Measurements from ENCODE around the gene SHOC2. TPM values are rescaled to one million over a fixed set of nuclear protein-coding genes. Genes with fewer than 3 reads are reported as not detected.

Gene SHOC2
- polyA plus RNA-seq, 1 donor (not counting 4 experiments of a cell fraction or from before 2014, with no cell fraction given) = 27.7 TPM

- TF ChIP-seq CTCF (optimal IDR thresholded peaks at IDR 0.05 in 1 of 3, IDR thresholded peaks at IDR 0.05 in 1 of 3, conservative IDR thresholded peaks at IDR 0.05 in 1 of 3; ENCODE audit: extremely low read depth in 1 of 3, insufficient read depth in 2 of 3, low read length in 3 of 3) = no peak
- TF ChIP-seq EZH2 (IDR thresholded peaks at IDR 0.05; ENCODE audit: low read length) = no peak
- no peaks in the 10 kb centered on the region for H3K79me2 ChIP-seq (ENCODE audit: control insufficient read depth, insufficient read depth, low read length)
- H3K36me3 ChIP-seq (ENCODE audit: control insufficient read depth in 2 of 2, extremely low read depth in 1 of 2, insufficient read depth in 2 of 2, low read length in 2 of 2) = peaks cover 0 to 3% of the 10 kb centered on the region in 2 experiments
- H4K20me1 ChIP-seq (ENCODE audit: control insufficient read depth, extremely low read depth, insufficient read depth, low read length) = no peaks in the 10 kb centered on the region
- H3K4me1 ChIP-seq (ENCODE audit: control insufficient read depth, extremely low read depth, insufficient read depth, low read length) = no peaks in the 10 kb centered on the region
- DNase-seq (ENCODE audit: low read depth, low spot score) (no peak), FAIRE-seq (no peak)
- no peak overlapping the region for H3K4me2 ChIP-seq (ENCODE audit: control insufficient read depth, extremely low read depth, insufficient read depth, low read depth, low read length)
- no peak overlapping the region for H2AFZ ChIP-seq (ENCODE audit: control insufficient read depth, low read length)
- H3K27me3 ChIP-seq (ENCODE audit: control insufficient read depth, extremely low read depth, insufficient read depth, low read length) = no peaks in the 10 kb centered on the region
- dilution Hi-C loops (cut with MboI; ENCODE audit: extremely low pct_ligation_motif_present, low sequenced_read_pairs) = no loop called here
- H3K9me3 ChIP-seq (ENCODE audit: control insufficient read depth, low read depth, low read length) = no peaks in the 10 kb centered on the region
- H3K9ac ChIP-seq (ENCODE audit: control insufficient read depth, extremely low read depth, insufficient read depth, low read length) = no peak overlapping the region
- H3K27ac ChIP-seq (ENCODE audit: control insufficient read depth, insufficient read depth, low read length) = no peak overlapping the region
- no peaks in the 10 kb centered on the region for H3K9me1 ChIP-seq (ENCODE audit: control insufficient read depth, extremely low read depth, insufficient read depth, low read length)
- H3K4me3 ChIP-seq (ENCODE audit: control insufficient read depth in 2 of 3, extremely low read depth in 1 of 3, insufficient read depth in 2 of 3, low read depth in 1 of 3, low read length in 3 of 3) = no peak overlapping the region
Observed at GRCh38 chr10:111015181-111015580, 95.8 kb downstream of the SHOC2 start.

- Histone ChIP-seq H3K4me2 (ENCODE audit: control insufficient read depth, extremely low read depth, insufficient read depth, low read depth, low read length) (no peak overlapping the region), H3K36me3 (ENCODE audit: control insufficient read depth in 2 of 2, extremely low read depth in 1 of 2, insufficient read depth in 2 of 2, low read length in 2 of 2) (peaks cover 0 to 1% of the 10 kb centered on the region in 2 experiments), H3K9me3 (ENCODE audit: control insufficient read depth, low read depth, low read length) (no peaks in the 10 kb centered on the region), H2AFZ (ENCODE audit: control insufficient read depth, low read length) (no peak overlapping the region), H3K9ac (ENCODE audit: control insufficient read depth, extremely low read depth, insufficient read depth, low read length) (no peak overlapping the region), H3K4me3 (ENCODE audit: control insufficient read depth in 2 of 3, extremely low read depth in 1 of 3, insufficient read depth in 2 of 3, low read depth in 1 of 3, low read length in 3 of 3) (no peak overlapping the region), H4K20me1 (ENCODE audit: control insufficient read depth, extremely low read depth, insufficient read depth, low read length) (no peaks in the 10 kb centered on the region), H3K9me1 (ENCODE audit: control insufficient read depth, extremely low read depth, insufficient read depth, low read length) (no peaks in the 10 kb centered on the region), H3K79me2 (ENCODE audit: control insufficient read depth, insufficient read depth, low read length) (no peaks in the 10 kb centered on the region), H3K27me3 (ENCODE audit: control insufficient read depth, extremely low read depth, insufficient read depth, low read length) (no peaks in the 10 kb centered on the region), H3K27ac (ENCODE audit: control insufficient read depth, insufficient read depth, low read length) (no peak overlapping the region), H3K4me1 (ENCODE audit: control insufficient read depth, extremely low read depth, insufficient read depth, low read length) (no peaks in the 10 kb centered on the region)
- FAIRE-seq (peak; percentile 41), DNase-seq (ENCODE audit: low read depth, low spot score) (no peak)
- dilution Hi-C loops (cut with MboI; ENCODE audit: extremely low pct_ligation_motif_present, low sequenced_read_pairs) = no loop called here
- TF ChIP-seq CTCF (optimal IDR thresholded peaks at IDR 0.05 in 1 of 3, IDR thresholded peaks at IDR 0.05 in 1 of 3, conservative IDR thresholded peaks at IDR 0.05 in 1 of 3; ENCODE audit: extremely low read depth in 1 of 3, insufficient read depth in 2 of 3, low read length in 3 of 3) (no peak), EZH2 (IDR thresholded peaks at IDR 0.05; ENCODE audit: low read length) (no peak)
Observed at GRCh38 chr10:111017098-111017497, 97.7 kb downstream of the SHOC2 start.
